Stimulated activated naive CD8-positive, alpha-beta T cell treated with anti-CD3 and anti-CD28 coated beads, Interleukin-15, Interleukin-2, amounts not matched to agents 100 U/mL and 50 U/mL, for 24 hours (primary cell): ENCODE data around the gene JADE2.
A peak's percentile ranks its signal among the peaks of the same experiment; 100 is the strongest.
"Not testable (repeated sequence)": the region's sequence is repeated elsewhere in the genome, so short reads cannot be mapped to it uniquely, and the experiment has no call there.

ENCODE experiments used
- ATAC-seq: fragments of 150-1000 bp; cut with Tn5 transposase; one replicate; pipeline ENCODE4 v1.10.0; 2021
- DNase-seq: peaks from one replicate; pipeline ENCODE4 v3.0.0; 2021

JADE2 gene

DNA sequence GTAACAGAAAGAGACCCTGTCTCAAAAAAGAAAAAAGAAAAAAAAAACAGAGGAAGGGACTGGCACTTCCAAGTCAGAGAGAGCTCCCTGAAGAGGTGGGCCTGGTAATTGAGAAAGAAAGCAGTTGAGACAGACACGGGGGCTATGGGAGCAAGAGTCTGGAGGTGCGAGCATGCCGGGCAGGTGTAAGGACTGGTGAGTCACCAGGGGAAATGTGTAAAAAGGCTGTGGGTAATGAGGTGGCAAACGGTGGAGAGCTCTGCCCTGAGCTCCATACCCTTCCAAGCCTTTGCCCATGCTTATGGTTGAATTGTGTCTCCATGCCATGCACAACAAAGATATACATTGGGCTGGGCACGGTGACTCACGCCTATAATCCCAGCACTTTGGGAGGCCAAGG is 18.0 kb upstream of the JADE2 start:
- ATAC-seq (no peak), DNase-seq (no peak)

DNA sequence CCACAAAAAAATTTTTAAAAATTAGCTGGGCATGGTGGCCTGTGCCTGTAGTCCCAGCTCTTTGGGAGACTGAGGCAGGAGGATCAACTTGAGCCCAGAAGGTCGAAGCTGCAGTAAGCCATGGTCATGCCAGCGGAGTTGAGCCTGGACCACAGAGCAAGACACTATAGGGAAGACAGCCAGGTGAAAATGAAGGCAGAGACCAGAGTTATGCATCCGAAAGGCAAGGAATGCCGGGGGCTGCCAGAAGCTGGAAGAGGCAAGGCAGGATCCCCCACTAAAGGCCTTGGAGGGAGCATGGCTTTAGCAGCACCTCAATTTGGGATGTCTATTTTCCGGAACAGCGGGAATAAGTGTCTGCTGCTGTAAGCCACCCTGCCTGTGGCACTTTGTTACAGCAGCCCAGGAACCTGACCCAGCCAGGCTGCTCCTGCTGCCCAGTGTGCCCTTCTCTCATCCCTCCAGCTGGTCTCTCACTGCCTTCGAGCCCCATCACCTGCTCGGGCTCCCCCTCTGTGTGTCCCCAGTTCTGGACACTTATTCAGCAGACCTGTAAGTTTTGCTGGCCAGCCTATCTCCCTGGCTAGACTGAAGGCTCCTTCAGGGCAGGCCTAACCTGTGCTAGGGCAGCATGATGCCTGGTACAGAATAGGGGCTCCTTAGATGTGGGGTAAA is 16.8 kb upstream of the JADE2 start:
- DNase-seq (no peak), ATAC-seq (no peak)

DNA sequence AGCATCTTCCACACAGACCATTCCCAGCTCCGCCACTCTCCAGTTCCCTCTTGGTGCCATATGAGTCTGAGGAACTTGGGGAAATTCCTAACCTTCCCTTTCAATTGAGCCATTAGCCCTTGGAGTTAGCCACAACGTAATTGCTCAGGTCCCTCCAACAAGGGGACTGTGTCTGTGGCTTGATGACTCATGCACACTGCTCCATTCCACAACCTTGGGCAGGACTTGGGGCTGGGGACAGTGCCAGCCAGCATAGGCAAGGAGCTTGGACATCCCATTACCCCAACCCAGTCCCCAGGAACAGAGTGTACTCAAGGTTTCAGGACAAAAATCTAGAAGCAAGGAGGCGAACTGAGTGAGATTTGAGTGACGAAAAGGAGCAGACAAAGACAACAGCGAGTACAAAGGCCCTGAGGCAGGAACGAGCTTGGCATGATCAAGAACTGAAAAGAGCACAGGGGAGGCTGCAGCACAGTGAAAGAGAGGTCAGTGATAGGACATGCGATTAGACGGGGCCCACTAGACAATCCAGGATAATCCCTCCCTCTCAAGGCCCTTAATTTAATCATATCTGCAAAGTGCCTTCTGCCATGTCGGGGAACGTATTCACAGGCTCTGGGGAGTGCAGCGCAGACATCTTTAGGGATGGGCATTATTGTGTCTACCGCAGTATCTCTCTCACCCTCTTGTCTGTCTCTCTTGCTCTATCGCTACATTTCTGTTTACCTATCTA is 16.0 kb upstream of the JADE2 start:
- no peak for DNase-seq
- ATAC-seq: no peak

DNA sequence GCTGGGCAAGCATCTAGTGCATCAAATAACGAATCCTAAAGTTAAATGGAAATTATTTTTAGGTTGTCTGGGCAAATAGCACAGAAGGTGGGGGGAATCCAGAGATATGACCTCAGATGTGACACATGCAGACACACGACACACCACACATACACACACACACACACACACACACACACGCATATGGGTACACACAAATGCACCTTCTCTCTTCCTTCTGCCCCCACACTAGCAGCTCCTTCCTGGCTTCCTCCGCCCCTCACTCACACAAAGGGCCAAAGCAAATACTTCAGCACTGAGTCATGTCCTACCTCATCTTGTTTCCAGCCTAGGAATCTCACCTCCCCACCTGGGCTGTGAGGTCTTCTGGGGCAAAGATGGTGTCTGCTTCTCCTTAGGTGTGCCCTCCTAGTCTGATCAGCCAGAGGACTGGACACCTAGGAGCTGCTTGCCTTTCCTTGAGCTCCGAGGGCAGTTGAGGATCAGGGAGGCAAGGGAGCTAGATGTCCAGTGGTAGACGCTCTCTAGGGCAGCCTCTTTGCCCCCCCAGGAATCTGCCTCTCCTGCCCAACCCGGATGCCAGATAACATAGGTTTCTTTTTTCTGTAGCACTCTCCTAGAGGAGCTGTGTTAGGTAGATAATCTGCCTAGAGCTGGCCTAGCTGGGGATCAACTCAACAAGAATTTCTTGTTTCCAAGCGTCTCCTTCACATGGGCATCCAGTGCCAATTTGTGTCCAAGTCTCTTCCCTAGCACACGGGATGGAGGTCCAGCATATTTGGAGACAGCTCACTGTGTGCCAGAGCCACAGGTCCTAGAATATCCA is 14.3 kb upstream of the JADE2 start:
- ATAC-seq (peak; percentile 79), DNase-seq (peak; percentile 66)

DNA sequence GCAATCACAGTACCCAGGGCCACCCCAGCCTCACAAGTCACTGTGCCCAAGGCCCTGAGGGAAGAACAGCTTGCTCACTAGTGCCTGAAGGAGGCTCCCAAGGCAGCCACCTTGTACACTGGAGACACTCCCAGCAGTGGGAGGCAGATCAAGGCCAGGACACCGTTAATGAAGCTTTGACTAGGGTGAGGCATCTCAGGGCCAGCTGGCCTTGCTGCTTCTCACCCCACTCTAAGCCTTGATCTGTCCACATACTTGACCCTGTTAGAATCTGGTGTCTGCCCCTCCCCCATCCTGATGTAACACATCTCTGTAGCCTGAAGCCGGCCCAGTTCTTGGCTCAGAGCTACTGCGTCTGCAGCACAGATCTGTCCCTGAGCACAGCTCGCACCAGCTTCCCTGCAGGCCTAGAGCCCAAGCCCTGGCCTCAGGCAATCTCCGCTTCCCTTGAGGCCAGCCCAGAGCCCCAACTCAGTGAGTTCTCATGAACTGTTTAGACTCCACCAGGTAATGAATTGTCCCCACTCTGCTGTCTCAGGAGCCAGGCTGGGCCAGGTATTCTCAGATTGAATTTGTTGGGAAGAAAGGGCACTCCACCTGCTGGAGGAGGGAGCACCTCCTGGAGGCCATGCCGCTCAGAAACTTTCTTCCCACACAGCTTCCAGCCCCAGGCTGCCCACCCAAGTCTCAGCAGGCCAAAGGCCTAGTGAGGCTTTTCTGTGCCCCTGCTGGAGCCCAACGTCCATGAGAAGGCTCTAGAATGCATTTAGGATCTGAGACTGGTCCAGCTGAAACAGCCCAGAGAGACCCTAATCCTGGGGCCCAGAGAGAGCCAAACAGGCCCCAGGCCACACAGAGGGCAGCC is 13.4 kb upstream of the JADE2 start:
- ATAC-seq: no peak
- DNase-seq: no peak

DNA sequence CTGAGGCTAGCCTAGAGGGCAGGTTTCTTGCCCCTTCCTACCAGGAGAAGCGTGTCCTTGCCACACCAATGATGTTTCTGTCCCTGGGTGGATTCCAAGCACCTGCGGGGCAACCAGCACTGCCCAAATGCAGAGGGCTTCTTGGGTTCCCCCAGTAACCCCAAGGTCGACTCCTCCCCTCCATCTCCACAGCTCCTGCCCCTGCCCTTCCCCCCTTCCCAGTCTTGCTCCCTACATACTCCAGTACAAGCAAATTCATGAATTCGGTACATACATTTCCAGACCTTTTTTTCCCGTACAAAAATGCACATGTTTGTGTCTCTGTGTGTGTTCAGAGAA is 12.8 kb upstream of the JADE2 start:
- DNase-seq: no peak
- no peak for ATAC-seq

DNA sequence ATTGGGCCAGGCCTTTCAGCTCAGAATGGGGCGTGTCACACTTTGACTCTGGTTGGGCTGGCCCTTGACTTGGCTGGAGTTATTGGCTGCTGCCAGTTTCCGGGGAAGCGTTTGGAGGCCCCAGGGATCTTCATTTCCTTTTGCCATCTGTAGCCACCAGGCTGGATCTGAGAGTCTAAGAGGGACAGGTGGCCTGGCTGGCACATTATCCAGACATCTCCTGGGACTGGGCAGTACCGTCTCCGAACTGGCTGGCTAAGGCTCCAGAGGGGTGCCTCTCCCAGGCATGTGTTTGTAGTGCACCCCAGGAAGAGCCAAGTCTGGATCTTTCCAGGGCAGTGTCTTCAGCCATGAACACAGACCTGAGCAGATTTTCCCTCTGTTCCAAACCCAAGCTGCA is 9.7 kb upstream of the JADE2 start:
- no peak for ATAC-seq
- no peak for DNase-seq

DNA sequence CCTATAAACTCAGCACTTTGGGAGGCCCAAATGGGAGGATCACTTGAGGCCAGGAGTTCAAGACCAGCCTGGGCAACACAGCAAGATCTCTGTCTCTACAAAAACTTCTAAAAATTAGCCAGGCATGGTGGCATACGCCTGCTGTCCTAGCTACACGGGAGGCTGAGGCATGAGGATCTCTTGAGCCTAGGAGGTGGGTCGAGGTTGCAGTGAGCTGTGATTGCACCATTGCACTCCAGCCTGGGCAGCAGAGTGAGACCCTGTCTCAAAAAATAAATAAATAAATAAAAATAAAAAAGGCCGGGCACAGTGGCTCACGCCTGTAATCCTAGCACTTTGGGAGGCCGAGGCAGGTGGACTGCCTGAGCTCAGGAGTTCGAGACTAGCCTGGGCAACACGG is 8.5 kb upstream of the JADE2 start:
- ATAC-seq, DNase-seq: not testable (repeated sequence)

DNA sequence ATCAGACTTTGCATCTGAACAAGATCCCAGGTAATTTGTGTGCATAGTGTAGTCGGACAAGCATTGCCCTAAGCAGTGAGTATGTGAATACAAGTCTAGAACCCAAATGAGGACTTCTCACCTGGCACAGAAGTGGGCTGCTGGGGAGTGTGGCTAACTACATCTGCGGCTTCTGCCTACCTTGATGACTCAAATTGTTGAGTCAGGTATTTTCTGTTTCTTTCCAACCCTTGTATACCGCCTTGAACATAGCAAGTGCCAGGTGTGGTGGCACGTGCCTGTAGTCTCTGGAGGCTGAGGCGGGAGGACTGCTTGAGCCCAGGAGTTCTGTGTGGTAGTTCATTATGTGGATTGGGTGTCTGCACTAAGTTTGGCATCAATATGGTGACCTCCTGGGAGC is 7.9 kb upstream of the JADE2 start:
- DNase-seq: no peak
- no peak for ATAC-seq

DNA sequence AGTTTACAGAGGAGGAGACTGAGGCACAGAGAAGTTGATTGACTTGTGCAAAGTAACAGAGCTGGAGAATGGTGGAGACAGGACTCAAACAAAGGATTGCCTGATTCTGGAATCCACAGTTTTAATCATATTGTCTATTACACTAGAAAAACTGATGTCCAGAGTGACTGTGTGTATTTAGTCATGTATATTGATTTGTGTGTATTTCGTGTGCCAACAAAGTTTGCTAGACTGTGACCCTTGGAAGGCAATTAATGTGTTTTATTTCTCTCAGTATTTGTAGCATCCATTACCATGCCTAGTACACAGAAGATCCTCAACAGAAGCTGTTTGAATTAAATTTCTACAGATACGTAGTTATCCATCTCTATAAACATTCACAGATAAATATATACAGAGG is 5.5 kb upstream of the JADE2 start:
- no peak for ATAC-seq
- no peak for DNase-seq

DNA sequence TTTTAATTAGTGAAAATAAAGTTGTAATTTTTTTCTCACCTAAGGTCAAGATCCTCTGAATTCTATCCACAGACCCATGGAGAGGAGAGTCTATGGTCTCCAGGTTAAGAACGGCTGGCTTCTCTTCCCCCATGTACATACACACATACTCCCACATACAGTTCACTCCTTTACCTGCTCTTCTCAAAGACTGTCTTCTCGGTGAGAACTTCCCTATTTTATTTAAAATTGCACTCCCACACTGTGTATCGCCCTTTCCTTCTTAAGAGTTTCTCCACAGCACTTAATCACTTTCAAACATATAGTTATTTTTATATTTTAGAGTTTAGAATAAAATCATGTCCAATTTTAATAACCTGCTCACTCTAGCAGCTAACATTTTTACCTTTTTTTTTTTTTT is 3.6 kb upstream of the JADE2 start:
- ATAC-seq (no peak), DNase-seq (no peak)

DNA sequence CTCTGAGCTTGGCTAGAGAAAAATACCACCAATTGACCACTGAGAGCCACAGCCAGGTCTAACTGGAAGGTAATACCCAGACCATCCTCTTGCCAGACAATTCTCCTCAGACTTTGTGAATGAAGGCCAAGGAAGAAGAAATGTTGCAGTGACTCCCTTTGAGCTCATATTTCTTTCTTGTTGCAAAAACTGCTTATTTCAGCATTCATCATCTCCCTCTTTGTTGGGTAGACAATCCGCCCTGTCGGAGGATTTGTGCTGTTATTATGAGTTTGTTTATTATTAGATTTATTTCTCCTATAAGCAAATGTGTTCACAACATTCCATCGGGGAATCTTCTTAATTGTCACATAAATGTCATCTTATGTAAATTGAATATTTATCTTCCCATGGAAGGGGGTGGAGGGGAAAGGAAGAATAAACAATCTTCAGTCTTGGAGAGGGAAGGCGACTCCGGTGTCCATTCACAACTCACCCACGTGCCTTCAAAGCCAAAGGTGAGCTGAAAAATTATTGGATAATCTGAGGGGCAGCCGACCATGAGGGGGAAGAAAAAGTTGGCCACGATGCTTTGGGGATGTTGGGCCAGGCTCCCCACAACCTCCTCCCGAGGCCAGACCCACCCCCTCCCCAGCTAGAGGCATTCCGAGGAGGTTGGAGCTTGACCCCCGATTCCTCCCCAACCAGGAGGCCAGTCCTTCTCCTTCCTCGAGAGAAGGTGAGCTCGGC is 1.8 kb upstream of the JADE2 start:
- no peak for ATAC-seq
- no peak for DNase-seq

DNA sequence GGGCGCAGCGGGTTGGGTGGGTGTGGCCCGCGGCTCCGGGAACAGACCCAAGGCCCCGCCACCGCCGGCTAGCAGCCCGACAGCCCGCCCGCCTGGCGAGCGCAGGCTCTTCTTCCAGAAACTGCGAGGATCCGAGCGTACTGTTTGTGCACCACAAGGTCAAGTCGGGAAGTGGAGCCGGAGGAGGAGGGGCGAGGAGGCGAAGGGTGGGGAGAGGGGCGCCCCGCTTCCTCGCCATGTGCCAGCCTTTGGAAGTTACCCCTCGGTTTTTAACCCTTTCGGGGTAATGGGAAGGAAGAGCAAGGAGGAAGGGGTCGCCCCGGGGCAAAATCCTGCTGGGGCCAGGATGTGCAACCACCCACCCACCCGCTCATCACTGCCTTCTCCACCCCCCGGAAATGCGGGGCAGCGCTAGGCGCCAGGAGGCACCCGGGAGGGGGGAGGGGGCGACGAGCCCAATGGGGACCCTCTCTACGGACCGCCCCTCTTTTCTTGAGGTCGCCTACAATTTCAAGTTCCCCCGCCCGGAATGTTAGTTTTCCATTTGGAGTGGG is 1.1 kb upstream of the JADE2 start:
- no peak for ATAC-seq

DNA sequence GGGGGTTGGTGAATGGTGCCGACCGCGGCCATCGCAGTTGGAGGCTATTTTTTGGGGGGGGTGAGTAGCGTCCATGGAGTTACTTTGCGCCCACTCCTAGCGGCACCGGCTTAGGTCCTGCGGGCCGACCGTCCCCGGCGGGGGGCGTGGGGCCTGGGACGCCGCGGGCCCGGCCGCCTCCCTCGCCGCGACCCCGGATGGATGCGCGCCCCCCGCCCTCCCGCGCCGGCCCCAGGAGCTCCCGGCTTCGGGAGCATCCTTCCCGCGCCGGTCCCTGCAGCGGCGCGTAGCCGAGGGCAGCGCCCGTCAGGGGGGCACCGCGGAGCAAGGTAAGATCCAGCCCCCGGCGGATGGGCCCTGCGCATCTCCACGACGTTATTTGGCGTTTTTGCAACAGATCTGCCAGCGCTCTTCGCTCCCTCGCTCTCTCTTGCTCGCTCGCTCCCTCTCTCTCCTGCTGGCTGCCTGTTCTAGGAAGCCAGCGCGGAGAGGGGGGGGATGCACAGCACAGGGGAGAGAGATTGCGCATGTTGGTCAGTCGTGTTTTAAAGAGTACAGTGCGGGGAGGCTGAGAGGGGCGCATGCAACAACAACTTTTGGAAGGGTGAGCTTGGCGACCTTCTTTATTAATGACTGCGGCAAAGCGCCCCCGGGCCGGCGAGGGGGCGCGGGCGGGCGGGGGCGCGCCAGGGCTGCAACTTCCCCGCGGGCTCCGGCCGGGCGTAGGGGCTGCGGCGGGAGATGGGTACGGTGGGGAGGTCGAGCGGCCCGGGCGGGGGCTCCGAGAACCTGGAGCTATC is 413 bp downstream of the JADE2 start:
- ATAC-seq (no peak), DNase-seq (peak; percentile 66)

More for the DNA sequence above, 1.1 kb upstream of the JADE2 start:
- DNase-seq: peak; percentile 79

DNA sequence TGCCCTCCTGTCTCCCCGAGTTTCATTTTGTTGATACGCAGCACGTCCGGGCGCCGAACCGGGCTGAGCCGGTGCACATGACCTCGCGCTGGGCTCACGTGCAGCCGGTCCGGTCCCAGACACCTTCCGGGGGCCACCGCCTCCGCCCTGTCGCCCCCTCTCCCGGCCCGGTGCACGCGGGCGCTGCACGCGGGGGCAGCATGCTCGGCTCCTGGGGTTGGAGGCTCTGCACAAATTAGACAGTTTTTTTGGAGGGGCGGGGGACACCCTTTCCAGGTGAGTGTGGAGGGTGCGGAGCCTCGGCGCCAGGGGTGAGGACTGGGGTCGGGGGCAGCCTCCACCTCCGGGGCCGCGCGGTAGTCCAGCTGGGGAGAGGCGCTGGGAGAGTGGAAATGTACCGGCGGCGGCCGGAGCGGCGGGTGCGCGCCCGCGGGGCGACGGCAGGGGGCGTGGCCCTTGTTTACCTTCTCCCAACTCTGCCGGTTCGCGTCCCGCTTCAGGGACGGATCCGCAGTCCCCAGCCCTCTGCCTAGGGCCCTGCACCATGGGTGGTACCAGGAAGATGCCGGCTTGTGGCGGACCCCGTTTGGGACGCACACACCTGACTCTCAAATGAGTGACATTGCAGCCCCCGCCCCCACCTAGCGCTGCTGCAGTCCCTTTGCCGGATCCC is 1.1 kb downstream of the JADE2 start:
- ATAC-seq (peak; percentile 57), DNase-seq (peak; percentile 91)

DNA sequence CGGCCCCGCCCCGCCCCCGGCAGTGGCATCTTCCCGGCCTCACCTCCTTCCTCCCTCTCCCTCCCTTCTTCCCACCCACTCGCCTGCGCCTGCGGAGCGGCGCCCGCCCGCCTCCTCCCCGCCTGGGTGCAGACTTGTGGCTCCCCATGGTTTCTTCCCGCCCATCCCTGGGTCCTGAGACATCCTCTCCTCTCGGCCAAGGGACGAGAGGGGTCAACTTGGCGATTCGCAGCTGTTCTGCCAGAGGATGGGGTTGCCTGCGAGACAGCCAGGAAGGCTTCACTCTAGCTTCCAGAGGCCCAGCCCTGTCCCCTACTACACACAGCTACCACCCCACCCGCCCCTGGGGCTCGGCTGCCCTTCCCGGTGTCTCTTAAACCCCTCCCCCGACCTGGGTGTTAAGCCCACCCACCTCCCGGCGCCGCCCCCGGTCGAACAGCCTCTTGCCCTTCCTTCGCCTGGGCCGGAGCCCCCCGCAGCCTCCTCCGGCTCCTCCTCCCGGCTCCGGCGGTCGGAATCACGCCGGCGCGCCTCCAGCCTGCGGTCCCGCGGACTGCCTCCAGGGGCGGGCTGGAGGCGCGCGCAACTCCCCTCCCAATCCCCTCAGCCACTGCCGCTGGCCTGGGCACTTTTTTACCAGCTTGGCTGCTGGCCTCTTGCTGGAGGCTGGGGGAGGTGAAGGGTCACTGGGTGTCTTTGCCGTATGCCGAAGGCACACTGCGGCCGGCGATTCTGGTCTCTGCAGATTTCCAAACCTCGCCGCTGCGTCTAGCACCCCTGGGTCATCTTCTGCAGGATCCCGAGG is 1.9 kb downstream of the JADE2 start:
- ATAC-seq (peak; percentile 61), DNase-seq (peak; percentile 89)

DNA sequence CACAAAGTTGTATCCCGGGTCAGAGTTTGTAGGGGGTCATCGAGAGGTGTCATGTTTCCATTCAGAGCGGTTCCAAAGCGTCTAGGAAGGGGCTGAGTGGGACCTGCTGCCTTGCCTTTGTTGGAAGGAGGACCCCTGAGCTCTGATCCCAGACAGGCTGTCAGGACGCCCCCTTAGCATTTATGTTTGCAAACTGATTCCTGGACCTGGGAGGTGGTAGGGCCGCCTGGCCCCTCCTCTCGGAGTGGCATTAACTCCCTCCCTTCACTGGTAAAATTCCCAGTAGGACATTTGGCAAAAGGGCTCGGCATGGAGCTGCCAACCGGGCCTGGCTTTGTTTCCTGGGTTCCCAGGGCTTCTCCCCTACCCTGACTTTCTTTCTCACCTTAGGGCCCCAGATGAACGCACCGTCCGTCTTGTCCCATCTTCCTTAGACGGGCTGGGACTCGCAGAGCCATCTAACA is 2.5 kb downstream of the JADE2 start:
- DNase-seq (no peak), ATAC-seq (no peak)

DNA sequence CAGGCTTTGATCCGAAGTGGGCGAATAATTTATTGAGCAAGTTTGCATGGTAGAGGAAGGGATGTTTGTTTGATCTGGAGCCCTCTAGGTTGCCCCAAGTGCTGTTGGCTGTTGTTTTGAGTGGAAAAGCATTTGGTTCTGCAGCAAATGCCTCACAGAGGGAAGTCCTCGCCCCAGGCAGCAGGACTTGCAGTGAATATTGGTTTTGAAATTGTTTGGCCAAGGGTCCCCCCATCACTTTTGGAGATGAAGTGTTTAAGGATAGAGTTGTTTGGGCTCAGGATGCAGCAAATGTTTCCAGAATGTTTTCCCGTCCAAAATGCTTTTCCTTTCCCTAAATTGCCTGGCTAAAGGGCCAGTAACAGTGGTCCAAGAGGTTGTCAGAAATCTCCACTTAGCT is 3.1 kb downstream of the JADE2 start:
- DNase-seq: no peak
- no peak for ATAC-seq

DNA sequence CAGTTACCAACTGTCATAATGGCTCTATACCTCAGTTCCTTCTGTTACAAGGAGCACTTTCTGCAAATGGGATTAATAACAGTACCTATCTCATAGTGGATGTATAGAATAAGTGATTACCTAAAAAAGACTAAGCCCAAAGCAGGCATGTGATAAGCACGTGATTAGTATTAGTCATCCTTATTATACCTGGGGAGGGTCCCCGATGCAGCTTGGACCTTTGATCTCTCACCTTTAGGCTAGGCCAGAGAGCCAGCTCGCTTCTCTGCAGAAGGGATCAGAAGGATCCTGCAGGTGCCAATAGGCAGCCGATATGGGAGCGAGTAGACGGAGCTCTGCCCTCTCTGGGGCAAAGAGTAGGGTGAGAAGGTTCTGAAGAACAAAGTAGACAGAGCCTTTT is 4.0 kb downstream of the JADE2 start:
- ATAC-seq: no peak
- DNase-seq: no peak
